NCI-H187 treated with DMSO at 0.1 percent for 48 hours (cell line): Measurements from ENCODE around the gene TMEM141.
"Not testable (repeated sequence)": the region's sequence is repeated elsewhere in the genome, so short reads cannot be mapped to it uniquely, and the experiment has no call there.

Experiments used
- DNase-seq: peaks from one replicate; lab custom pipeline; 2025; lab: John Stamatoyannopoulos, UW

The TMEM141 gene

DNA sequence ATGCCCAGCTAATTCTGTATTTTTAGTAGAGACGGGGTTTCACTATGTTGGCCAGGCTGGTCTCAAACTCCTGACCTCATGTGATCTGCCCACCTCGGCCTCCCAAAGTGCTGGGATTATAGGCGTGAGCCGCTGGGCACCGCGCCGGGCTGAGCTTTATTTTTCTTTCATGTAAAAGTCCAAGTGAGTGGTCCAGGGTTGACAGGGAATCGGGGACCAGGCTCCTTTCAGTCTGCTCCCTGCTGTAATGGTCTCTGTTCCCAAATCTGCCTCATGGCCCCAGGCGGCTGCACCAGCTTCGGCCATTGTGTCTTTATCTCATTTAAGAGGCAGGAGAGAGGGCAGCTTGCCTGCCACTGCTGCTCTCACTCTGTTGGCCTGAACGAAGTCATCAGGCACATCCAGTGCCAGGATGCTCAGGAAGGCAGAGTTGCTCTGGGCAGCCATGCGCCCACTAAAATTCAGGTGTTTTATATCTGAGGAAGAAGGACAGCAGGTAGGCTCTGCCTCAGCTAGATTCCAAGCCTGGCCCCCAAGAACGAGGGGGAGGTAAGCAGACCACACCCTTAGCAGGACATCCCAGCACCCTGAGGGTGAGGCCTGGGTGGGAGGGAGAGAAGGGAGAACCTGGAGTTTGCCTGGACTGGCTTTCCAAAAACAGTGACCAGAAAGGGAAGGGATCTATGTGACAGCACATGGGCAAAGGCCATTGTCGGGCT, 3.3 kb downstream of the TMEM141 start:
- DNase-seq, result no peak

DNA sequence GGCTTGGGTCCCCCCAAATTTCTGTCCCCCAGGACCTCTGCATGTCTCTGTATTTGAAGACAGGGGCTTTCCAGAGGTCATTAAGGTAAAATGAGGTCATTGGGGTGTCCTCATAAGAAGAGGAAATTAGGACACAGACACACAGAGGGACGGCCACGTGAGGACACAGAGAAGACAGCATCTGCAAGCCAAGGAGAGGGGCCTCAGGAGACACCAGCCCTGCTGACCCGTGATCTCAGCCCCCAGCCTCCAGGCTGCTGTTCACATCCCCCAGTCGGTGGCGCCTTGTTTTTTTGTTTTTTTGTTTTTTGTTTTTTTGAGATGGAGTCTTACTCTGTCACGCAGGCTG, 3.8 kb downstream of the TMEM141 start:
- DNase-seq, result no peak

DNA sequence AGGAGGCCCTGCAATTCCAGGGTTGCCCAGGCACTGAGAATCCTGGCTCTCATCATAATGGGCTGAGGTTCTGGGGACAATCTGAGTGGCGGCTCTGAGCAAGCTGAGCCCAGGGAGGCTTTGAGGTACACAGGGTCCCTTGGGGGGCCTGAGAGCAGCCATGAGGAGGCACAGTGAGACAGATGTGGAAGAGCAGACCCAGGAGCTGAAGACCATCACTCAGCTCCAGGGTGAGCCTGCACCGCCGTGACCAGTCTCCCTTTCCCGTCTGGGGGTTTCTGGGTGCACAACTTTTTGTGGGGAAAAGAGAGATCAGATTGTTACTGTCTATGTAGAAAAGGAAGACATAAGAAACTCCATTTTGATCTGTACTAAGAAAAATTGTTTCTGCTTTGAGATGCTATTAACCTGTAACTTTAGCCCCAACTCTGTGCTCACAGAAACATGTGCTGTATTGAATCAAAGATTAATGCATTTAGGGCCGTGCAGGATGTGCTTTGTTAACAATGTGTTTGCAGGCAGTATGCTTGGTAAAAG, 5.2 kb downstream of the TMEM141 start, which contains the start of gene CCDC183:
Gene CCDC183, plus strand, starts transcription at position 101 of the 537 bp plus-strand sequence. Its CDS starts 60 bp downstream, at position 161.
- DNase-seq, result no peak

DNA sequence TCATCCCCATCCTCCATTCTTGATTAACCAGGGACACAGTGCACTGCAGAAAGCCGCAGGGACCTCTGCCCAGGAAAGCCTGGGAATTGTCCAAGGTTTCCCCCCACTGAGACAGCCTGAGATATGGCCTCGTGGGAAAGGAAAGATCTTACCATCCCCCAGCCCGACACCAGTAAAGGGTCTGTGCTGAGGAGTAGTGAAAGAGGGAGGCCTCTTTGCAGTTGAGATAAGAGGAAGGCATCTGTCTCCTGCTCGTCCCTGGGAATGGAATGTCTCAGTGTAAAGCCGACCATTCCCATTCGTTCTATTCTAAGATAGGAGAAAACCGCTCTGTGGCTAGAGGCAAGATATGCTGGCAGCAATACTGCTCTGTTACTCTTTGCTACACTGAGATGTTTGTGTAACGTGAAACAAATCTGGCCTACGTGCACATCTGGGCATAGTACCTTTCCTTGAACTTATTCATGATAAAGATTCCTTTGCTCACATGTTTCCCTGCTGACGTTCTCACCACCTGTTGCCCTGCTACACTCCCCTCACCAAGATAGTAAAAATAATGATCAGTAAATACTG, 5.7 kb downstream of the TMEM141 start:
- DNase-seq, result not testable (repeated sequence)

DNA sequence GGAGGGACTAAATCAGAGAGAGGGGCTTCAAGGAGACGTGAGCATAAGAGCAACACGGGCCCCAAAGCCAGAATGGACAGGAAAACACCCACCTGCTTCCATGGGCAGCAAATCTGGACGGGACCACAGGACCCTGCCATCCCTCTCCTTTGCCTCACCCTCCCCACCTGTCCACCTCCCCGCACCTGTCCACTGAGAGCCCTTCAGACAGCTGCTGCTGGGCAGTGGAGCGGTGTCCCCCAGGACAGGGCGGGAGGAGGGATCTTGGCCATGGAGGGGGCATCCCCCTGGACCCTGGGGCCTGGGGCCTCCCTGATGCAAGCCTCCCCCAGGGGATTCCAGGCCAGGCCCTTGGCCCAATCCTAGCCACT, 7.5 kb downstream of the TMEM141 start:
- no peak for DNase-seq

DNA sequence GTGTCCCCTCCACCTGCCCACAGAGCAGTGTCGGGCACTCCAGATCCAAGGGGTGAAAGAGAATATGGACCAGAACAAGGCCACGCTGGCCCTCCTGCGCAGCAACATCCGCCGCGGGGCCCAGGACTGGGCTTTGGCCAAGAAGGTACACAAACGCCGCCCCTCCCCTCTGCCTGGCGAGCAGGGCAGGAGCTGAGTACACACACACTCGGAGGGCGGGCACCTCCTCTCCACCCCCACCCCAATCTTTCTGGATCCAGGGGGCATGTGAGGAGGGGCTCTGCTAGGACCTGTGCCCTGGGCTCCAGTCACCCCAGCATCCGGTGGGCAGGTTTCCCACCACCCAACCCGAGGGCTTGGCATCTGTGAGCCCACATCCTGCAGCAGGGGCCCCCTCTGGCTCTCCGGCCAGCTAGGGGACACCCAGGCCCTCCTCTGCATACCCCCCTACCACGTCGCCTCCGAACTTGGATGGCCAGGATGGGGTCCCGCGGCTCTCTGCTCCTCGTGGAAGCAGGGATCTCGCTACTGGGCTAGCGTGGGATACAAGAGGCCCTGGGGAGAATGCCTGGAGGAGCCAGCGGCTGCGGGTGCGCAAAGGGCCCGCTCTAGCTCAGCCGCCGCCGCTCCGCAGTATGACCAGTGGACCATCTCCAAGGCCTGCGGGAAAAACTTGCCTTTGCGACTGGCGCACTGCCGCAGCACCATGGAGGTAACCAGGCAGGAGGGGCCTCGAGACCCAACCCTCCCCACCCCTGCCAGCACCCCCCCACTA, 8.1 kb downstream of the TMEM141 start:
- DNase-seq, result no peak

DNA sequence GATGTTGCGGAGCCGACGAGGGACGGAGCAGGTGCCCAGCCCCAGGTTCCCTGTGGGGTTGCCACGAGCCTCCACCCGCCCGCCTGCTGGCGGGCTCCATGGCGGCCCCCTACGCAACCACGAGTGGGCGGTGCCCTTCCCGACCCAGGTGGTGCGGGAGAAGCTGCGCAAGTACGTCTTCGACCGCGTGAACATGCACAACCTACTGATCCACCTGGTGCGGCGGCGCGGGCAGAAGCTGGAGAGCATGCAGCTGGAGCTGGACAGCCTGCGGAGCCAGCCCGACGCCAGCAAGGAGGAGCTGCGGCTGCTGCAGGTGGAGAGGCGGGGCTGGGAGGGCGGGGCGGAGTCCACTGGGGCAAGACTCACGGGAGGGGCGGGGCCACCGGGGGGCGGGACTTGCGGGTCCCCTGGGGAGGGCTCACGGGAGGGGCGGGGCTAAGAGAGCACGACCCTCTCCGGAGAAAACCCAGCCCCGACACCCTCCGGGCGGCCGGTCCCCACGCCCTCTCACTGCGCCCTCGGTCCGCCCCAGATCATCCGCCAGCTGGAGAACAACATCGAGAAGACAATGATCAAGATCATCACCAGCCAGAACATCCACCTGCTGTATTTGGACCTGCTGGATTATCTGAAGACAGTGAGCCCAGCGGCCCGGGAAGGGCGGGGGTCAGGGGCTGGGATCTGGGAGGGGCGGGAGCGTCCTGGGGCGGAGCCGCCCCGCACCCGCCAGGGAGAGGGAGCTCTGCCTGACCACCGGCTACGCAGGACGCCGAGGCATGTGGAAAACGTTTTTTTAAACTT, 8.9 kb downstream of the TMEM141 start:
- peak; percentile 20 for DNase-seq

DNA sequence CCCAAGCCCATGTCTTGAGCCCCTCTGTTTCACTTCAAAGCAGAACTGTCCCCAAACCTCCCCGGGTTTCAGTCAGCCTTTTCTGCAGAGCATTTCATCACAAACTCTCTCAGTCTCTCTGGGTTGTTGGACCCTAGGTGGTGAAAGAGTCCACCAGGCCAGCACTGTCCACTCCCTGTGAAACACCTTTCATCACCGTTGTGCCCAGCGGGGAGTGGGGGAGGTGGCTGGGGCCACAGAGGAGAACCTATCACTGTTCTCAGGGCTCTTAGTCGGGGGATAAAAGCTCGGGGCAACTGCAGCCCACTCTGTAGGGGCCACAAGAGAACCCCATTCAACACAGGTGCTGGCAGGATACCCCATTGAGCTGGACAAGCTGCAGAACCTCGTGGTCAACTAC, 11.2 kb downstream of the TMEM141 start:
- no peak for DNase-seq

DNA sequence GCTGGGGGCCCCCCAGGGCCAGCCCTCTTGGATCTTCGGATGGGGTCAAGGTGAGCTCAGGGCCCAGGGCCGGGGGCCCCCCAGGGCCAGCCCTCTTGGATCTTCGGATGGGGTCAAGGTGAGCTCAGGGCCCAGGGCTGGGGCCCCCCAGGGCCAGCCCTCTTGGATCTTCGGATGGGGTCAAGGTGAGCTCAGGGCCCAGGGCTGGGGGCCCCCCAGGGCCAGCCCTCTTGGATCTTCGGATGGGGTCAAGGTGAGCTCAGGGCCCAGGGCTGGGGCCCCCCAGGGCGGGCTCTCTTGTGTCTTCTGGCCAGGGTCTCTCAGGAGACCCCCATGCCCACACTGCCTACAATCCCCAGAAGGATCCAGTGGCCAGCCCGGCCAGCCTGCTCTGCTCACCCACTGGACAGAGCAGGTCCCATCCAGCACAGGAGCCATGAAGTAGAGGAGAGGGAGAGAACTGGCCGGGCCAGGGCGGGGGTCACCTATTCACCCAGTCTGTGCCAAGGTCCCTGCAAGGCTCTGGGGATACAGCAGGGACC, 11.9 kb downstream of the TMEM141 start:
- not testable (repeated sequence) for DNase-seq

DNA sequence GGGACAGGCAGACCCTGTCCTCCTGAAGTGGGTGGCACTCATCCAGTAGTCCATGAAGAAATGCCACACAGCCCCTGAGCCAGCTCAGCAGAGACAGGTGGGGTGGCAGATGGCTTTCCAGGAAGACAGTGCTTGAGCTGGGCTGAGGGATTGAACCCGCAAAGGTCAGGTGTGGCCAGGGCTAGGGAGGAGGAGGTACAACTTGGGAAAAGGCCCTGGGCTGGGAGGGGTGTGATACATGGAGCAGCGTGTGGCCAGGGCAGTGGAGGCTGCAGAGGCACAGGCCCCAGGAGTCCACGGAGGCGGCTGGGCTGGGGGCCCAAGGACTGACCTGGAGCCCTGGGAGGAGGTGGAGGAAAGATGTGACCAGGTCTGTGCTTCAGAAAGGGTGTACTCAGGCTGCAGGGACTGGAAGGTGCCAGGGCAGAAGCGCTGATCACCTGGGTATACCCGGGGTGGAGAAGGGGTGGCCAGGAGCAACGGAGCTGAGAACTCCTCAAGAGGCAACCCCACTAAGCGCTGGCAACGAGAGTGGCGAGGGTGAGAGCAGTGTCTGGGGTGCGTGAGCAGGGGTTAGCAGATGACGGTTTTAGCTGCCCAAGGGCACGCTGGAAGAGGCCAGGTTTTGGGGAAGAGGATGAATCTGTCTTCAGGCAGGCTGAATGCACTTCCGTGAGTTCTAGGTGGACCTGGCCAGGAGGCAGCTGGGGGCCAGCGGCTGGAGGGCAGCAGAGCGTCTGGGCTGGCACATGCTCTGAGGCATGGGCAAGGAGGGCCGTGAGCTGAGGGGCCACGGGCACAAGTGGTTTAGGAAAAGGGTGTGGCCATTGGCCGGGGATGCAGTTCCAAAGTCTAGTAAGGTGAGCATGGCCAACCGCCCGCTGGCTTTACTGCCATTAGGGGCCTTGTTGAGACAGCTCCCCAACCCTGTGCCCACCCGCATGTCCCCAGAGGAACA, 12.7 kb downstream of the TMEM141 start:
- DNase-seq, result no peak

DNA sequence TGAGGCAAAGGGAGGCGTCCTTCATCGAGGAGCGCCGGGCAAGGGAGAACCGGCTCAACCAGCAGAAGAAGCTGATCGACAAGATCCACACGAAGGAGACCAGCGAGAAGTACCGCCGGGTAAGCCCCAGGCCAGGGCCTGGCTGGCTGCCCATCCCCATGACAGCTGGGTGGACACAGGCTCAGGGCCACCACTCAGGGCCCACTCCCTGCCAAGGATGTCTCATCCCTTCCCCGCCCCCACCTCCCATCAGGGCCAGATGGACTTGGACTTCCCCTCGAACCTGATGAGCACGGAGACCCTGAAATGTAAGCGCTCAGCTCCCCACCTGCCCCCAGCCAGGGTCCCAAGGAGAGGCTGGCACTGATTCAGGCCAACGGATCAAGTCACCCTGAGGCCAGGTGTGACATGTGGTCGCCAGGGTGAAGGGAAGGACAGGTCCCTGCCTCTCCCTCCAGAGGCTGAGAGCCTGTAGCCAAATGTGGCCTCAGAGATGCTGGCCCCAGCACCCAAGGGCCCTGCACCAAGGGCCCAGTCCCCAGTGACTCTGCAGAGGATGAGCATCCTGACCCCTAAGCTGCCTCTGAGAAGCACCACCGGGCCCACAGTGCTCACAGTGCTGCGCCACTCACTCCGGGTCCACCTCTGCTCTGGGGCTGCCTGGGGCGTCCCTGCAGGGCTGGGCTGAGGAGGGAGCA, 13.5 kb downstream of the TMEM141 start:
- DNase-seq, result no peak

DNA sequence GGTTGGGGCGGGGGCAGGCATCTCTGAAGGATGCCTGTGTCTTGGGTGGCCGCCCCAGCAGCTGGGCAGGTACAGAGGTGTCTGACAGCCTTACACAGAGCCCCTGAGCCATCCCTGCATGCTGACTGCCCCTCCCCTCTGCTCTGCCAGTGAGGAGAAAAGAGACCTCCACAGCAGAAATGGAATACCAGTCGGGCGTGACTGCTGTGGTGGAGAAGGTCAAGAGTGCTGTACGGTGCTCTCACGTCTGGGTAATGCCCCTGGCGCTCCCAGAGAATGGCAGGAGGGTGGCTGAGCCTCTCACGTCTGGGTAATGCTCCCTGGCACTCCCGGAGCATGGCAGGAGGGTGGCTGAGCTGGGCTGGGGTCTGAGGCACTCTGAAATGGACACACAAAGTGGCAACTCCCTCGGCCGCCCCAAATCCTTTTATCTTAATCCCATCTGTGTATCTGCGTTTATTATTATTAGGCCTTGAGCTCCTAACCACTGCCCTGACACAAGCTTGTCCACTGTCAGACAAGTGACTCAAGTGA, 14.1 kb downstream of the TMEM141 start:
- DNase-seq, result no peak

DNA sequence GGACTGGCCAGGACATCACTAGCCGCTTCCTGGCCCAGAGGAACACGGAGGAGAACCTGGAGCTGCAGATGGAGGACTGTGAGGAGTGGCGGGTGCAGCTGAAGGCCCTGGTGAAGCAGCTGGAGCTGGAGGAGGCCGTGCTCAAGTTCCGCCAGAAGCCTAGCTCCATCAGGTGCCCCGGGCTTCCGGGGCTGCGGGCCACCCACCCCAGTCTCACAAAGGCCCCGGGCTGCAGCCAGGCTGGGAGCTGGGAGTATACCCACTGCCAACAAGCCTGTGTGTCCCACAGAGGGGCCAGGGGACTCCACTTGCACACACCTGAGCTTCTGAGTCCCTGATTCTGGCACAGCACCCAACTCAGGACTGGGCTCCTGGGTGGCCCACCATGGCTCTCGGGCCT, 14.9 kb downstream of the TMEM141 start:
- no peak for DNase-seq

DNA sequence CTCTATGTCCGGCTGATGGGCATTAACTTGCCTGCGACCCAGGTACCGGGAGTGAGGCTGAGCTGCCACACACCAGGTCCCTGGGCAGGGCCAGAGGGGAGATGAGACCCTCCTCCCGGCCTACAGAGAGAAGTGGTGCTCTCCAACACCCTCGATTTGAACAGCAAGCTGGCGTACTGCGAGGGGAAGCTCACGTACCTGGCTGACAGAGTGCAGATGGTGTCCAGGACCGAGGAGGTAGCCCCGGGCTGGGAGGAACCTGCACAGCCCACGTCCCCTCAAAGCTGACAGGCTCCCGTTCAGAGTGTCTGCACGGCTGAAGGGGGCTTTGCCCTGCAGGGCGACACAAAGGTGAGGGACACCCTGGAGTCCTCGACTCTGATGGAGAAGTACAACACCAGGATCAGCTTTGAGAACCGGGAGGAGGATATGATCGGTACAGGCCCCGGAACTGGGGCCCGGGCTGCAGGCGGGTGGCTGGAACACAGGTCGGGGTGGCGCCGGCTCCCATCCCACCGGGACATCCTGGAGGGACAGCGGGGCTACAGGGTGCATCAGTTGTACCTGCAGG, 15.6 kb downstream of the TMEM141 start:
- no peak for DNase-seq

DNA sequence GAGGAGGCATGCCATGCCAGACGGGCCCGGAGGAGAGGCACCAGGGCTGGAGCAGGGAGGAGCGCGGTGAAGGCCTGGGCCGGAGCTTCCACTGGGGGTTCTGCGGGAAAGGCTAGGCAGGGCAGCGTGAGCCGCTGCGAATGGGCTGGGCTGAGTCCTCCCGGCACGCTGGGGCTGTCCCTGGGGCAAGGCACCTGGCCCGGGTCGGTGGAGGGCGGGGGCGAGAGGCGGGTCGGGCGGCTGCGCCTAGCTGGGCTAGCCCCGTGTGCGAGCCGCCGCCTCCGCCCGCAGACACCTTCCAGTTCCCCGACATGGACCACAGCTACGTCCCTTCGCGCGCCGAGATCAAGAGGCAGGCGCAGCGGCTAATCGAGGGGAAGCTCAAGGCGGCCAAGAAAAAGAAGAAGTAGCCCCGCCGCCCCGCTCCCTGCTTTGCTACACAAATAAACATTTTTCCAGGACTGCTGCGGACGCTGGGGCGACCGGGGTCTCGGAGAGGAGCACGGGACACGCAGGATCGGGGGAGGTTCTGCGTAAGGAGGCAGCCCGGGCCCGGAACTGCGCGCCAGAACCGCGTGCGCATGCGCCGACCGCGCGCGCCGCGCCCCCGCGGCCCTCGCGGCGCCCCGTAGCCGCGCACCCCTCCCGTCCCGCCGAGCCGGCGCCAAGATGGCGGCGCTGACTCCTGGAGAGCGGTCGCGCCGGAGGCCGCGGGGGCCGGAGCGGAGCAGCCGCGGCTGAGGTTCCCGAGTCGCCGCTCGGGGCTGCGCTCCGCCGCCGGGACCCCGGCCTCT, 16.3 kb downstream of the TMEM141 start, which contains the start of gene RABL6:
Gene RABL6, plus strand, starts transcription at position 668 of the 794 bp plus-strand sequence. CDS start 249 bp downstream, outside the sequence.
- no peak for DNase-seq

DNA sequence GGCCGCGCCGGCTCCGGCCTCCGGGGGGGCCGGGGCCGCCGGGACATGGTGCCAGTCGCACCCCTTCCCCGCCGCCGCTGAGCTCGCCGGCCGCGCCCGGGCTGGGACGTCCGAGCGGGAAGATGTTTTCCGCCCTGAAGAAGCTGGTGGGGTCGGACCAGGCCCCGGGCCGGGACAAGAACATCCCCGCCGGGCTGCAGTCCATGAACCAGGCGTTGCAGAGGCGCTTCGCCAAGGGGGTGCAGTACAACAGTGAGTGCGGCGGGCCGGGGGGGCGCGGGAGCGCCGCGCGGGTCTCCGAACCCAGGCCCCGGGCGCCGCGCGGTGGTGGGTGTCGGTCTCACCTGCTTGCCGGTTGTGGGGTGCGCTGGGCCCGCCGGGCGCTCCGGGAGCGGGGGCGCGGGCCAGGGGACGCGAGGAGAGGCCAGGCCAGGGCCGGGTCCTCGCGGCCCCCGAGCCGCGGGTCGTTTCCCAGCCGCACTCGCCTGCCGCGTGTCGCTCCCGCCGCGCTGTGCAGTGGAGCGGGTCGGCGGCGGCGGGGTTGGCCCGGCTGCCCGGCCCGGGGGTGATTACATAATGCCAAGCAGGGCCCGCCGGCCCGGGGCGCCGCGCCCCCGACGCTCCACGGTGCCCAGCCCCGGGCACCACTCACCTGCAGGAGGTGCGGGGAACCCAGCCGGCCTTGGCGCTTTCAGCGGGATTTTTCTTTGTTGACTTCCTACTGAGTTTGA, 17.1 kb downstream of the TMEM141 start:
- DNase-seq, result no peak

DNA sequence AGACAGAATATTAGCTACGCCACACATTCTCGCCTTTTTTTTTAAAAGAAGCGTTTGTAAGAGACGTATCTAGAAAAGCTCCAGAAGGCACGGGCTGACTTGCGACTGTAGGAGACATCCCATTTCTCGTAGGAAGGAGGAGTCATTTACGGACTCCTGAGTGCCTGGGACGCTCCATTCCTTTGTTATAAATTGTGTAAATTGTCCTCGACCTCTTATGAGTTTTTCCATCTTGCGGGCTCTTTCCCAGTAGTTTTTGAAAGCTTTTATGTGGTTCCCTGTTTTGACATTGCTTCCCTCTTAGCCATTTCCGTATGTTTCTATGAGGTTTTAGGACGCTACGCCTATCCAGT, 17.6 kb downstream of the TMEM141 start:
- DNase-seq, result no peak
